Right ventricle myocardium superior (tissue), 1 donor: Measurements from ENCODE around the gene TRIM68. TPM values are rescaled to one million over a fixed set of nuclear protein-coding genes. Genes with fewer than 3 reads are reported as not detected.
A peak's percentile ranks its signal among the peaks of the same experiment; 100 is the strongest.

Source experiments
- ATAC-seq: fragments of 200-7000 bp; cut with Tn5 transposase; one replicate; pipeline ENCODE4 v1.9.1; 2020; ENCODE audit warnings: mild to moderate bottlenecking; ENCODE audit not compliant: poor library complexity
- DNase-seq: peaks from one replicate; pipeline ENCODE4 v3.0.0-alpha.2; 2020
- intact Hi-C: fragments of 100-400 bp; cut with DNase I; formaldehyde crosslinking; loops from one replicate; pipeline ENCODE4 v1.11.2; 2022
- long read RNA-seq: library from polyadenylated mRNA; unstranded; transcript quantifications from one replicate; pipeline ENCODE4 v2.0.0, GENCODE V29; 2021
- total RNA-seq: library from RNA; stranded (reverse); fragmentation: NEBNext Ultra II Directional; extraction: Animal tissue kit (Norgen Biotek cat#: 25700); gene quantifications from one replicate; pipeline ENCODE4 v1.2.1, GENCODE V29; 2021
- donor health status: DM: no; HTN: yes; CAD: no; lungs with severe emphysema.

The TRIM68 gene, protein sequence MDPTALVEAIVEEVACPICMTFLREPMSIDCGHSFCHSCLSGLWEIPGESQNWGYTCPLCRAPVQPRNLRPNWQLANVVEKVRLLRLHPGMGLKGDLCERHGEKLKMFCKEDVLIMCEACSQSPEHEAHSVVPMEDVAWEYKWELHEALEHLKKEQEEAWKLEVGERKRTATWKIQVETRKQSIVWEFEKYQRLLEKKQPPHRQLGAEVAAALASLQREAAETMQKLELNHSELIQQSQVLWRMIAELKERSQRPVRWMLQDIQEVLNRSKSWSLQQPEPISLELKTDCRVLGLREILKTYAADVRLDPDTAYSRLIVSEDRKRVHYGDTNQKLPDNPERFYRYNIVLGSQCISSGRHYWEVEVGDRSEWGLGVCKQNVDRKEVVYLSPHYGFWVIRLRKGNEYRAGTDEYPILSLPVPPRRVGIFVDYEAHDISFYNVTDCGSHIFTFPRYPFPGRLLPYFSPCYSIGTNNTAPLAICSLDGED
- total RNA-seq, result 11.0 TPM
- long read RNA-seq, transcript TRIM68-201 (7 exons, 3,352 nt), result major isoform, 29 of 45 reads
- long read RNA-seq, partial matches to known transcripts, result 1 of 45 reads
- long read RNA-seq, other reads (novel, unspliced or antisense), result 11 of 45 reads

DNA sequence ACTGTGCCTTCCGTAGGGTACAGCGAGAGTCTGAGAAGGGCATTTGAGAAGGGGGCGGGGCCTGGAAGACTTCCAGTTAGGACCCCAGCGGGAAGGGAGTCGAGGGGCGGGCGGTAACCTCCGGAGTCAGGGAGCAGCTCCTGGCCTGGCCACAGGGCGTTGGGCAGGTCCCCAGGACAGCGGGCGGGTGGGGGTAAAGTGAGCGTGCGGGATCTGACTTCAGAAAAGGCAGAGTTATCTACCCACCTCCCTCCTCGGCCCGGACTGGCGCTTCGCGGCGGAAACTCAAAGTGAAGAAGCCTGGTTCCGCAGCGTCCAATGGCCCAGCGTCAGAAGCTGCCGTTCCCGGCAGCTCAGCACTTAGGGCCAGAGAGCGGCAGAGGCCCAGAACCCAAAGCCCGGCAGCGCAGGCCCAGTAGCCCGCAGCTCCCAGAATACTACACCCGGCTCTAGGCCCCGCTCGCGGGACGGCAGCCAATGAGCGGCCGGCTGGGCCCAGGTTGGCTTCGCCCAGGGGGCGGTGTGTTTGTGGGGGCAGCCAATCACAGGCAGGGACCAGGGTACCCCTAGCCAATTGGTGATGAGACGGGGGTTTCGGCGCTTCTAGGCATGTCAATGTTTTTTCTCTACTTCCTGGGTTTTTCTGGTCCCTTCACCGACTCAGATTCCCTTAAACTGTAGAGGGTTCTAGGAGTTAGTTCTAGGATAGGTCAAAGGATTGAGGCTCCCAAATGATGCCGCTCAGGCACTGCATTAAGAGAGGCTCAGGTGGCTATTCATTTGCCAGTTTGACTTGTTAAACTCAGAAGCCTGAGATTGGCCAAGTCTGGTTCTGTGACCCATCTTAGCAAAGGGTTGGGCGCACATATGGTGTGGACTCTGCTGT is at the start of gene TRIM68:
TSS of gene TRIM68 (minus strand) at position 451 of the 886 bp plus-strand sequence. CDS start 2,727 bp downstream, outside the sequence.
- DNase-seq (peak; percentile 98), ATAC-seq (peak; percentile 100)
- intact Hi-C loops, result no loop called here

GRCh38 chr11:4654635-4655369 is 46.8 kb upstream of the TRIM68 start:
- no peak for DNase-seq
- no peak for ATAC-seq
- intact Hi-C loops, result no loop called here

DNA sequence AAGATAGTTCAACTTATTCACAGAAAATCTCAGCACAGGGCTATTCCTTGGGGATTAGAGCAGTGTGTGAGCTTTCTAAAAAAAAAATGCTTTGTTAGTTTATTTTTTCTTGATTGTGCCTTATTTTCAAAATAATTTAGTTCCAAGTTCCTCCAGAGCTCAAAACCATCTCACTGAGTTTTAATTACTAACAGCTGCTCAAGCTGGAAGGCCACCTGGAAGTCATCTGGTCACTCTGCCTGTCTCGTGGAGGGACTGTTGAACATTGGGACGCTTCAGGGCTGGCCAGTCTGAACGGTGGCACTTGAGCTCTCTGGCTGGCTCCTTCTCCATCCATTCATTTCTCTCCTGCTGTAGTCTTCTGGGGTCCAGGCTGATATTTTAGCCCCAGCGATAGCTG is 39.7 kb upstream of the TRIM68 start:
- intact Hi-C loops, result no loop called here
- no peak for DNase-seq
- no peak for ATAC-seq

GRCh38 chr11:4645974-4646373 is 37.9 kb upstream of the TRIM68 start:
- intact Hi-C loops, result no loop called here
- DNase-seq (peak; percentile 63), ATAC-seq (peak; percentile 89)

- intact Hi-C loops, result no loop called here
- no peak for ATAC-seq
- no peak for DNase-seq
Observed at GRCh38 chr11:4644233-4644632, 36.2 kb upstream of the TRIM68 start.

GRCh38 chr11:4643682-4644081 is 35.7 kb upstream of the TRIM68 start, which contains the start of gene OR51E1:
Gene OR51E1 (plus strand): TSS chr11:4643982. CDS start chr11:4652527, 8,545 bp downstream.
- intact Hi-C loops, result no loop called here
- DNase-seq (no peak), ATAC-seq (no peak)

DNA sequence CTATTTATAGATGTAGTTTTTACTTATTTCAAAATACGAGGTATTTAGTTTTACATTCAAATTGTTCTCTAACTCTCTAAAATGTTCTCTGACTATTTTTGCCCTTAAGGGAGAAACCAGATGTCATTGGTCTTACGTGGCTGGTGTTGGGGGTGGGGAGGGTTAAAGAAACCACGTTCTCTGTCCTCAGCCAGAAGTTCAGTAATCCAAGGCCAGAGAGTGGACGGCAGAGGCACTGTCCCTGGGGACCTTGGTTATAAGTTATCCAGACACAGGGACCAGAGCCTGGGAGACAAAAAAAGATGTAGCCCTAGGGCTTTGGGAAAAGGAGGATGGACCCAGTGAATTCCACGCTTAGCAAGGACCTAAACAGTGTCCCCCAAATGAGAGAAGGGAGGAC is 35.0 kb upstream of the TRIM68 start:
- peak; percentile 46 for DNase-seq
- intact Hi-C loops, result no loop called here

GRCh38 chr11:4642043-4642442 is 34.0 kb upstream of the TRIM68 start:
- no peak for DNase-seq
- intact Hi-C loops, result no loop called here
- no peak for ATAC-seq

More for the DNA sequence above, 35.0 kb upstream of the TRIM68 start:
- peak; percentile 42 for ATAC-seq

GRCh38 chr11:4641501-4641900 is 33.5 kb upstream of the TRIM68 start:
- ATAC-seq (no peak), DNase-seq (no peak)
- intact Hi-C loops, result no loop called here

- intact Hi-C loops, result loop anchor here (5.0 kb wide), 1 partner anchor 362 kb away; no protein-coding TSS in a partner anchor
- DNase-seq (no peak), ATAC-seq (no peak)
Observed at GRCh38 chr11:4639931-4640330, 31.9 kb upstream of the TRIM68 start.

DNA sequence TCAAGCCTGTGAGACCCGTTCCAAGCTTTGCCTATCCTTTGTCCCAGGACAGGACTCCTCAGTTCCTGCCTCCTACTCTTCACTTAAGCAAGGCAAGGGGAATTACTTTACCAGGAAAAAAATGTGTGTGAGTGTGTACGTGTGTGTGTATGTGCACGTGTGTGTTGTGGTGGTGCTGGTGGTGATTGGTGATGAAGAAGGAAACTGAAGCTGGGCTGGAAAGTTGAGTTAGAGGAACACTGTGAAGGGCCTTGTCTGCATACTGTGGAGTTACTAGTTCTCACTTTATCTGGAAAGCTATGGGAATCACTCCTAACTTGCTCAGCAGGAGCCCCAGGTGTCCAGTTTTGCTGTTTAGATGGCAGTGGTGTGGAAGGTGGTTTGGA is 29.6 kb upstream of the TRIM68 start:
- intact Hi-C loops, result loop anchor here (2.0 to 5.0 kb wide), 2 partner anchors 189 to 365 kb away; no protein-coding TSS in a partner anchor
- DNase-seq (no peak), ATAC-seq (no peak)

DNA sequence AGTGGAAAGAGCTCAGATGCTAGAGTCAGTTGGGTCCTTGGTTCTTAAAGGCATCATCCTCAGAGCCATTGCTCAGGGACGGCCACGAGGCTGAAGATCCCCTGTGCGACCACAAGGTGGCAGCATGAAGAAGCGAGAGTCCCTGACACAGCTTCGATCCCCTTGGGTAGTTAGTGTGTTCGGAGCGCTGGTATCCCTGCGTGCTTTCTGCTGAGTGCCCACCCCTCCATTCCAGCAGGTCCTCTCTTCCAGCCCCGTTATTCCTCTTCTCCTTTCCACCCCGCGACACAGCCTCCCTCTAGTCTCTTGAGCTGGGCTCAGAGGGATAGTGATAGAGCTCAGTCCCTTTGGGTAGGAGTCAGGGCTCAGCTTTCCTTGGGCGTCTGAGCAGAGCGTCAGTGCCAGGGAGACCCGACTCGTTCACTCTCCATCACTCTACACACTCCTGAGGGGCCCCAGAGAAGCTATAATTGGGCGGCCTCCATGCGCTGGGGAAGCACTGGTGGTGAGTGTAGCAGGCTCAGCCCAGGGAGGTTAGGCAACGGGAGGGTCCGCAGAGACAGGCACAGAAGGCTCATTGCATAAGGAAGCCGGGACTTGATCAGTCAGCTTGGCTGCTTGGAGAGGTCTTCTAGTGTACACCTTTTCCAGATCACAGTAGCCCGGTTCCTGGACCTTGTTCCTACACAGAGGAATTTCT is 29.1 kb upstream of the TRIM68 start, which contains the start of gene OR51D1:
TSS of gene OR51D1 (plus strand) at position 516 of the 700 bp plus-strand sequence. CDS start 2,314 bp downstream, outside the sequence.
- peak; percentile 98 for ATAC-seq
- intact Hi-C loops, result loop anchor here (2.0 to 5.0 kb wide), 2 partner anchors 190 to 365 kb away; no protein-coding TSS in a partner anchor
- DNase-seq, result peak; percentile 81

DNA sequence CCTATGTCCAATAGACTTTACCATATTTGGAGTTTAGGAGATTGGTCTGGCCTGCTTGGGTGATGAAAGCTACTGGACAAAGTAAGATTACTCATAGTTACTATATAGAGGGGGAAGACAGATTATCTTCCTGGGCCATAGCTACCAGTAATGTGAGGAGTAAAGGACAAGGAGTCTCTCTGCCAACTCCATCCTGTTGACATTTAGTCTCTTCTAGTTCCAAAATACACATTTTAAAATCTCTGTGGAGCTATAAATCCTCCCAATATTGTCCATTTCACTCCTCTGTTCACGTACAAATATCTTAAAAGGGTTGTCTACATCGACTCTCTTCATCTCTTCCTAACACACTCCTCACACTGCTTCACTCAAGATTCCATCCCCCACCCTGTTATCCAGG is 28.1 kb upstream of the TRIM68 start:
- DNase-seq, result no peak
- ATAC-seq, result no peak
- intact Hi-C loops, result loop anchor here (2.0 to 5.0 kb wide), 2 partner anchors 191 to 366 kb away; no protein-coding TSS in a partner anchor

GRCh38 chr11:4626207-4627099 is 18.4 kb upstream of the TRIM68 start:
- peak; percentile 86 for ATAC-seq
- intact Hi-C loops, result no loop called here
- DNase-seq, result no peak

- no peak for DNase-seq
- ATAC-seq, result no peak
Observed at GRCh38 chr11:4619514-4619913, 11.5 kb upstream of the TRIM68 start.

DNA sequence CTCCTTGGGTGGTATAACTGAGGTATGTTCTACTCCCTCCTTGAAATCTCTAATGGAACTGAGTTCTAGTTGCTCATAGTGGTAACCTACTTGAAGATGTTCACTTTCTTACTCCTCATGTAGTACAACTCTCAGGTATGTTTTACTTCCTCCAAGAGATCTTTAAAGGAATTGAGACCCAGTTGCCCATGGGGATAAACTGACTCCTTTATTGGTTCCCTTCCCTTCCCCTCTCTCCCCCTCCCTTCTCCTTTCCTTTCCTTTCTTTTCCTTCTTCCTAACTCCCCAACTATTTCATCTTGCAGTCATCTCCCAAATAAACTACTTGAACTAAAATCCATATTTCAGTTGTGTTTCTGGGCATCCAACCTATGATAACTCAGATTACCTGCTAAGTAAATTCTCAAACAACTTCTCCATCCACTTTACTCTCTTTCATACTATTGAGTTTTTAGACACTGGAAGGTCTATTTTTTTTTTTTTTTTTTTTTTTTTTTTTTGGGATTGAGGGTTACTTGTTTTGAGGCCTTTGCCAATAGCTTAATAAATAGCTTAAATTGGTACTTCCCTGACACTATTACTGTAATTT is 7.9 kb upstream of the TRIM68 start:
- DNase-seq, result no peak
- ATAC-seq, result no peak
- intact Hi-C loops, result no loop called here

More at GRCh38 chr11:4619514-4619913, 11.5 kb upstream of the TRIM68 start:
- intact Hi-C loops, result no loop called here
